Neural cell (in vitro differentiated cells): ENCODE results near the gene TCF23. TPM values are rescaled to one million over a fixed set of nuclear protein-coding genes. Genes with fewer than 3 reads are reported as not detected.

Experiments used
- H2AFZ ChIP-seq: fragments of 200-600, 300-800 bp; sonication (generic), shearing (Covaris generic); 2 replicates; pipeline ENCODE4 v1.6.0; 2014; ENCODE audit warnings: low read depth, mild to moderate bottlenecking, antibody characterized with exemption, low read length, moderate library complexity
- H3F3A ChIP-seq: fragments of 200-600 bp; shearing (Covaris generic); 2 replicates; pipeline ENCODE4 v1.6.1; 2016; ENCODE audit warnings: mild to moderate bottlenecking, moderate library complexity, mixed read lengths, antibody characterized with exemption, low read length; ENCODE audit not compliant: insufficient read depth, poor library complexity, severe bottlenecking
- H3K27ac ChIP-seq: fragments of 200-600, 300-800 bp; sonication (generic), shearing (Covaris generic); 2 replicates; pipeline ENCODE4 v1.5.1; 2014; ENCODE audit warnings: mild to moderate bottlenecking, low read length, moderate library complexity
- H3K27me3 ChIP-seq: fragments of 300-800, 200-600 bp; sonication (generic), shearing (Covaris generic); 2 replicates; pipeline ENCODE4 v1.6.0; 2014; ENCODE audit warnings: mild to moderate bottlenecking, low read depth, low read length, moderate library complexity; ENCODE audit not compliant: insufficient read depth
- H3K36me3 ChIP-seq: fragments of 300-800, 200-600 bp; sonication (generic), shearing (Covaris generic); 2 replicates; pipeline ENCODE4 v1.5.1; 2014; ENCODE audit warnings: mild to moderate bottlenecking, antibody characterized with exemption, low read length, moderate library complexity; ENCODE audit not compliant: insufficient read depth
- H3K4me2 ChIP-seq: fragments of 300-800, 200-600 bp; sonication (generic), shearing (Covaris generic); 2 replicates; pipeline ENCODE4 v1.6.0; 2014; ENCODE audit warnings: mild to moderate bottlenecking, low read length
- H3K4me3 ChIP-seq: fragments of 300-800, 200-600 bp; sonication (generic), shearing (Covaris generic); 2 replicates; pipeline ENCODE4 v1.5.1; 2014; ENCODE audit warnings: mild to moderate bottlenecking, low read length, moderate library complexity
- H3K79me2 ChIP-seq: fragments of 200-600 bp; shearing (Covaris generic); replicated peaks from 2 replicates; pipeline ENCODE4 v1.6.0; 2014; ENCODE audit warnings: mild to moderate bottlenecking, low read length, moderate library complexity; ENCODE audit not compliant: insufficient read depth
- H3K9ac ChIP-seq: fragments of 300-800, 200-600 bp; sonication (generic), shearing (Covaris generic); 2 replicates; pipeline ENCODE4 v1.6.1; 2016; ENCODE audit warnings: mild to moderate bottlenecking, low read length, mixed read lengths
- H3K9me2 ChIP-seq: fragments of 200-600 bp; shearing (Covaris generic); 2 replicates; pipeline ENCODE4 v1.6.1; 2016; ENCODE audit warnings: mild to moderate bottlenecking, low read length, mixed read lengths; ENCODE audit not compliant: insufficient read depth
- H3K9me3 ChIP-seq: fragments of 200-600, 300-800 bp; sonication (generic), shearing (Covaris generic); 2 replicates; pipeline ENCODE4 v1.6.1; 2016; ENCODE audit warnings: mild to moderate bottlenecking, mixed run types, low read length, moderate library complexity, mixed read lengths
- H4K20me1 ChIP-seq: fragments of 200-600 bp; shearing (Covaris generic); 2 replicates; pipeline ENCODE4 v1.6.1; 2016; ENCODE audit warnings: mild to moderate bottlenecking, mixed run types; ENCODE audit not compliant: insufficient read depth
- EP300 ChIP-seq: fragments of 450-650 bp; conservative IDR thresholded peaks from 2 replicates; pipeline ENCODE4 v1.6.1; 2014; ENCODE audit warnings: antibody characterized with exemption, mild to moderate bottlenecking, moderate library complexity; ENCODE audit not compliant: poor library complexity, severe bottlenecking
- EZH2 ChIP-seq: fragments of 200-600, 300-800 bp; shearing (Covaris generic), sonication (generic); IDR thresholded peaks from 2 replicates; pipeline ENCODE4 v1.6.1; 2014; ENCODE audit warnings: antibody characterized with exemption, low read length, borderline replicate concordance, mild to moderate bottlenecking; ENCODE audit not compliant: insufficient read depth, poor library complexity, severe bottlenecking
- MXI1 ChIP-seq: fragments of 450-650 bp; conservative IDR thresholded peaks from 2 replicates; pipeline ENCODE4 v1.6.1; 2014; ENCODE audit warnings: antibody characterized with exemption, mild to moderate bottlenecking; ENCODE audit not compliant: poor library complexity, severe bottlenecking
- POLR2AphosphoS5 ChIP-seq: IDR thresholded peaks from 2 replicates; pipeline ENCODE4 v1.6.1; 2012
- RAD21 ChIP-seq: fragments of 450-650 bp; conservative IDR thresholded peaks from 2 replicates; pipeline ENCODE4 v1.6.1; 2014; ENCODE audit warnings: antibody characterized with exemption, mild to moderate bottlenecking, moderate library complexity
- SMC3 ChIP-seq: fragments of 450-650 bp; conservative IDR thresholded peaks from 2 replicates; pipeline ENCODE4 v1.6.1; 2014; ENCODE audit warnings: antibody characterized with exemption, mild to moderate bottlenecking, moderate library complexity; ENCODE audit not compliant: poor library complexity
- TAF1 ChIP-seq: IDR thresholded peaks from 2 replicates; pipeline ENCODE4 v1.6.1; 2012; ENCODE audit warnings: low read depth
- polyA plus RNA-seq: library from polyadenylated mRNA; depleted of rRNA; stranded (reverse); fragments of >200 nt; gene quantifications from 2 replicates; pipeline ENCODE4 v1.2.3, GENCODE V29; 2014
- TF ChIP-seq, protein P1 (sequence below): fragments of 450-650 bp; IDR thresholded peaks from 2 replicates; pipeline ENCODE4 v1.5.1; 2014; ENCODE audit warnings: antibody characterized with exemption, mild to moderate bottlenecking, moderate library complexity; ENCODE audit not compliant: poor library complexity, severe bottlenecking
- TF ChIP-seq, protein P2 (sequence below): IDR thresholded peaks from 2 replicates; pipeline ENCODE4 v1.6.1; 2012; ENCODE audit warnings: borderline replicate concordance

The TCF23 gene
- polyA plus RNA-seq, 1 donor from 2014 or later, result not detected

DNA sequence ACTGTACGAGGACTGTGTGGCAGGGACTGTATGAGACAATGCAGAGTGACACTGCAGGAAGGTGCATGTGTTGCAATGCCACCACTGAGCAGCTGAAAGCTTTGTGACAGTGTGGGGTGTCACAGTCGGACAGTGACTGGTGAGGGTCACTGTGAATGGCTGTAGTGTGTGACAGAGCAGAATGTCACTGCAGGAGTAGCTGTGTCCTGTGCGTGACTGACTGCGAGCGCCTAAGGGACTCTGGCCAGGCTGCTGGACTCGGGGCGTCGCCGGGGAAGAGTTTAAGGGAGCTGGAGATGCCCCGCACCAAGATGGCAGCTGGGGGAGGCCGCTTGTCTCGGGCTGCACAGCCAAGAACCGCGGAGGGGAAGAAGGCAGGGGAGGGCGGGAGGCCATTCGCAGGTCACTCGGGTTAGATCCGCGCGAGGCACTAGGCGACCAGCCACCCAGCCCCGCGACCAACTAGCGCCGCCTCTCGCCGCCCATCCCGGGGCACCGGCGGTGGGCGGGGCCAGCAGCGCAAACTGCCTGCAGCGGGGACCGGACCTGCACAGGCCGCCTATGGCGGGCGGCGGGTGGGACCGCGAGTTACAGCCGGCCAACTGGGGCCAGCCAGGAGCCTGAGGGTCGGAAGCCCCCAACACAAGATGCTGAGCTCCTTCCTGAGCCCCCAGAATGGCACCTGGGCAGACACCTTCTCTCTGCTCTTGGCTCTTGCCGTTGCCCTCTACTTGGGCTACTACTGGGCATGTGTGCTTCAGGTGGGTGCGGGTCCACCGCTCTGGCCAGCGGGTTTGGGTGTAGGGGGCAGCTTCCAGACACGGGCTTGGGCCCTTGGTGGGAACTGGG lies 25.3 kb upstream of the TCF23 start, which contains the start of gene ABHD1:
Gene ABHD1, plus strand, starts transcription at position 514 of the 849 bp plus-strand sequence. Its CDS starts 134 bp downstream, at position 648.
- Histone ChIP-seq H3K79me2 (no peaks in the 10 kb centered on the region), H3K9me2 (no peaks in the 10 kb centered on the region), H3K36me3 (no peaks in the 10 kb centered on the region), H3K9ac (no peak within 1 kb of the TSS), H3K27me3 (peaks cover 15% of the 10 kb centered on the region), H4K20me1 (no peaks in the 10 kb centered on the region), H3F3A (no peaks in the 10 kb centered on the region), H3K4me2 (no peak within 1 kb of the TSS), H3K9me3 (no peaks in the 10 kb centered on the region), H2AFZ (no peak within 1 kb of the TSS), H3K27ac (no peak within 1 kb of the TSS), H3K4me3 (peak within 1 kb of the TSS; percentile 58)
- no peak for TF ChIP-seq SMC3

DNA sequence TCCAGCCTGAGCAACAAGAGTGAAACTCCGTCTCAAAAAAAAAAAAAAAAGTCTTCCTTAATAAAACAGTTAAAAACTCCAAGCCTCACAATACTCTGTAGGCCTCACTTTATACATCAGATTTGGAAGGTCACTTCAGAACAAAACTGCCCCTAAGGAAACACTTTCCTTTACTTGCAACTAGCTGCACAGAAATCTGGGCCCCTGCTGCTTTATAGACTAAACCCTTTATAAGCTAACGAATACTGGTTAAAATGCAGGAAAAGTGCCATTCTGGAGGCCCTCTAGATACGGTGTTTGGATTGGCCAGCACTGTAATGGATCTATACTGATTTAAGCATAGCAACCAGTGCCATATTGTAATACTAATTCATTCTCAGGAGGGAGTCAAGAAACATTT lies 23.7 kb upstream of the TCF23 start:
- H3K9me3 ChIP-seq, result no peaks in the 10 kb centered on the region
- H3K27me3 ChIP-seq, result peaks cover 10% of the 10 kb centered on the region
- no peaks in the 10 kb centered on the region for H3F3A ChIP-seq
- TF ChIP-seq EZH2 (no peak), EP300 (no peak), RAD21 (no peak), MXI1 (no peak), TAF1 (no peak), POLR2AphosphoS5 (no peak), SMC3 (no peak)
- TF ChIP-seq, protein P1, sequence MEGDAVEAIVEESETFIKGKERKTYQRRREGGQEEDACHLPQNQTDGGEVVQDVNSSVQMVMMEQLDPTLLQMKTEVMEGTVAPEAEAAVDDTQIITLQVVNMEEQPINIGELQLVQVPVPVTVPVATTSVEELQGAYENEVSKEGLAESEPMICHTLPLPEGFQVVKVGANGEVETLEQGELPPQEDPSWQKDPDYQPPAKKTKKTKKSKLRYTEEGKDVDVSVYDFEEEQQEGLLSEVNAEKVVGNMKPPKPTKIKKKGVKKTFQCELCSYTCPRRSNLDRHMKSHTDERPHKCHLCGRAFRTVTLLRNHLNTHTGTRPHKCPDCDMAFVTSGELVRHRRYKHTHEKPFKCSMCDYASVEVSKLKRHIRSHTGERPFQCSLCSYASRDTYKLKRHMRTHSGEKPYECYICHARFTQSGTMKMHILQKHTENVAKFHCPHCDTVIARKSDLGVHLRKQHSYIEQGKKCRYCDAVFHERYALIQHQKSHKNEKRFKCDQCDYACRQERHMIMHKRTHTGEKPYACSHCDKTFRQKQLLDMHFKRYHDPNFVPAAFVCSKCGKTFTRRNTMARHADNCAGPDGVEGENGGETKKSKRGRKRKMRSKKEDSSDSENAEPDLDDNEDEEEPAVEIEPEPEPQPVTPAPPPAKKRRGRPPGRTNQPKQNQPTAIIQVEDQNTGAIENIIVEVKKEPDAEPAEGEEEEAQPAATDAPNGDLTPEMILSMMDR, result no peak
- TF ChIP-seq, protein P2, sequence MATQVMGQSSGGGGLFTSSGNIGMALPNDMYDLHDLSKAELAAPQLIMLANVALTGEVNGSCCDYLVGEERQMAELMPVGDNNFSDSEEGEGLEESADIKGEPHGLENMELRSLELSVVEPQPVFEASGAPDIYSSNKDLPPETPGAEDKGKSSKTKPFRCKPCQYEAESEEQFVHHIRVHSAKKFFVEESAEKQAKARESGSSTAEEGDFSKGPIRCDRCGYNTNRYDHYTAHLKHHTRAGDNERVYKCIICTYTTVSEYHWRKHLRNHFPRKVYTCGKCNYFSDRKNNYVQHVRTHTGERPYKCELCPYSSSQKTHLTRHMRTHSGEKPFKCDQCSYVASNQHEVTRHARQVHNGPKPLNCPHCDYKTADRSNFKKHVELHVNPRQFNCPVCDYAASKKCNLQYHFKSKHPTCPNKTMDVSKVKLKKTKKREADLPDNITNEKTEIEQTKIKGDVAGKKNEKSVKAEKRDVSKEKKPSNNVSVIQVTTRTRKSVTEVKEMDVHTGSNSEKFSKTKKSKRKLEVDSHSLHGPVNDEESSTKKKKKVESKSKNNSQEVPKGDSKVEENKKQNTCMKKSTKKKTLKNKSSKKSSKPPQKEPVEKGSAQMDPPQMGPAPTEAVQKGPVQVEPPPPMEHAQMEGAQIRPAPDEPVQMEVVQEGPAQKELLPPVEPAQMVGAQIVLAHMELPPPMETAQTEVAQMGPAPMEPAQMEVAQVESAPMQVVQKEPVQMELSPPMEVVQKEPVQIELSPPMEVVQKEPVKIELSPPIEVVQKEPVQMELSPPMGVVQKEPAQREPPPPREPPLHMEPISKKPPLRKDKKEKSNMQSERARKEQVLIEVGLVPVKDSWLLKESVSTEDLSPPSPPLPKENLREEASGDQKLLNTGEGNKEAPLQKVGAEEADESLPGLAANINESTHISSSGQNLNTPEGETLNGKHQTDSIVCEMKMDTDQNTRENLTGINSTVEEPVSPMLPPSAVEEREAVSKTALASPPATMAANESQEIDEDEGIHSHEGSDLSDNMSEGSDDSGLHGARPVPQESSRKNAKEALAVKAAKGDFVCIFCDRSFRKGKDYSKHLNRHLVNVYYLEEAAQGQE, result no peak
- H4K20me1 ChIP-seq, result no peaks in the 10 kb centered on the region
- no peaks in the 10 kb centered on the region for H3K36me3 ChIP-seq
- no peaks in the 10 kb centered on the region for H3K79me2 ChIP-seq
- H3K4me2 ChIP-seq, result no peak overlapping the region
- no peak overlapping the region for H2AFZ ChIP-seq
- H3K9ac ChIP-seq, result no peak overlapping the region
- no peaks in the 10 kb centered on the region for H3K9me2 ChIP-seq
- no peak overlapping the region for H3K4me3 ChIP-seq
- H3K27ac ChIP-seq, result no peak overlapping the region
